ENCODE data around the gene CHST3.

Gene CHST3

DNA sequence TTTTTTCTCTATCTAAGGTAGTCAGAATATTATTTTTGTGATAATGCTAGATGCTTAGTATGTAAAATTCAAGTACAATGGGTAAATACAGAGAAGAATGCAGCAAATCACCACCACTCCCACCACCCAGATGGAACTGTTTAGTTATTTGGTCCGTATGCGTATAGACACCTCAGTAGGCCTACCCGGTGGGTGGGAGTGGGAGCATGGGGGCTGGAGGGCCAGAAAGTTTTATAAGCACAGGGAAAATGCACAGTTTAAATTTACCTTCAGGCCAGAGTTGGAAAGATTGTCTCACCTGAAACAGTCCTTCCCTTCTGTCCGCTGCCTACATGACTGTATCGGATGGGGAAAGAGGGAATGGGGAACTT lies 15.5 kb downstream of the CHST3 start:
- TF ChIP-seq, protein P1, sequence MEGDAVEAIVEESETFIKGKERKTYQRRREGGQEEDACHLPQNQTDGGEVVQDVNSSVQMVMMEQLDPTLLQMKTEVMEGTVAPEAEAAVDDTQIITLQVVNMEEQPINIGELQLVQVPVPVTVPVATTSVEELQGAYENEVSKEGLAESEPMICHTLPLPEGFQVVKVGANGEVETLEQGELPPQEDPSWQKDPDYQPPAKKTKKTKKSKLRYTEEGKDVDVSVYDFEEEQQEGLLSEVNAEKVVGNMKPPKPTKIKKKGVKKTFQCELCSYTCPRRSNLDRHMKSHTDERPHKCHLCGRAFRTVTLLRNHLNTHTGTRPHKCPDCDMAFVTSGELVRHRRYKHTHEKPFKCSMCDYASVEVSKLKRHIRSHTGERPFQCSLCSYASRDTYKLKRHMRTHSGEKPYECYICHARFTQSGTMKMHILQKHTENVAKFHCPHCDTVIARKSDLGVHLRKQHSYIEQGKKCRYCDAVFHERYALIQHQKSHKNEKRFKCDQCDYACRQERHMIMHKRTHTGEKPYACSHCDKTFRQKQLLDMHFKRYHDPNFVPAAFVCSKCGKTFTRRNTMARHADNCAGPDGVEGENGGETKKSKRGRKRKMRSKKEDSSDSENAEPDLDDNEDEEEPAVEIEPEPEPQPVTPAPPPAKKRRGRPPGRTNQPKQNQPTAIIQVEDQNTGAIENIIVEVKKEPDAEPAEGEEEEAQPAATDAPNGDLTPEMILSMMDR (IDR thresholded peaks at IDR 0.05; ENCODE audit: insufficient read depth, low read length, missing control alignments): no peak
- CTCF ChIA-PET: interaction anchor here (1.4 kb wide), 2 partner anchors 10 to 69 kb away, joined by 3 to 4 read pairs; no protein-coding TSS in a partner anchor
- no peak overlapping the region for H3K4me3 ChIP-seq (ENCODE audit: low read depth, low read length)
- POLR2A ChIA-PET: no interaction called here
- no peak for DNase-seq (ENCODE audit: low read depth, low spot score)

DNA sequence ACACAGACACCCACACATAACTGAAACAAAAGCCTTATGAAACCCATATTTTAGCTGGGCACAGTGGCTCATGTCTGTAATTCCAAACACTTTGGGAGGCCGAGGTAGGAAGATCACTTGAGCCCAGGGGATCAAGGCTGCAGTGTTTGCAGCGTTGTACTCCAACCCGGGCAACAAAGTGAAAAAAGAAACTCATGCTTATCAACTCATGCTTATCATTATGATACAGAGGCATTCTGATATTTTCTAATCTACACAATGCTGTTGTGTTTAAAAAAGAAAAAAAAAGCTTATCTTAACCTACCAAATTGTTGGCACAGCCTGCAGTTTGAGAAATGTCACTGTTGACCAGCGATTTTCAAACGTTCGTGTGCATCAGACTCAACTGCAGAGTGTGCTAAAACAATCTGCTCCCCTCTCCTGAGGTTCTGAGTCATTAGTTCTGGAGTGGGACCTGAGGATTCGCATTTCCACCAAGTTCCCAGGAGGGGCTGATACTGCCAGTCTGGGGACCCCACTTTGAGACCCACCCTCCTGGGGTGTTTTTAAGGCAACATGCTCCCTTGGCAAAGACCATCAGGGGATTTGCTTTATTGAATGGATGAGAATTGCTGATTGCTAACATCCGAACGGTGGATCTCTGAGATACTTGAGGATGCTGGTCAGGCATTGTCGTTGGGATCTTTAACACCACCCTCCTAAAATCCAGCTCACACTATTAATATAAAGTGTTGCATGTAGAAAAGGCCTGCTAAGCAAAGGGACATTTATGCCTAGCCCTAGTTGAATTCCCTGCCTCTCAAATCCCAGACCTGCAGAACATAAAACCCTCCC lies 16.2 kb downstream of the CHST3 start:
- no peak for DNase-seq (ENCODE audit: low read depth, low spot score)
- ChIA-PET CTCF (interaction anchor here (0.7 to 1.4 kb wide), 4 partner anchors 9 to 84 kb away, joined by 3 to 5 read pairs (median 4); no protein-coding TSS in a partner anchor), POLR2A (no interaction called here)
- H3K4me3 ChIP-seq (ENCODE audit: low read depth, low read length): no peak overlapping the region
- TF ChIP-seq, protein P1 (IDR thresholded peaks at IDR 0.05; ENCODE audit: insufficient read depth, low read length, missing control alignments): no peak

DNA sequence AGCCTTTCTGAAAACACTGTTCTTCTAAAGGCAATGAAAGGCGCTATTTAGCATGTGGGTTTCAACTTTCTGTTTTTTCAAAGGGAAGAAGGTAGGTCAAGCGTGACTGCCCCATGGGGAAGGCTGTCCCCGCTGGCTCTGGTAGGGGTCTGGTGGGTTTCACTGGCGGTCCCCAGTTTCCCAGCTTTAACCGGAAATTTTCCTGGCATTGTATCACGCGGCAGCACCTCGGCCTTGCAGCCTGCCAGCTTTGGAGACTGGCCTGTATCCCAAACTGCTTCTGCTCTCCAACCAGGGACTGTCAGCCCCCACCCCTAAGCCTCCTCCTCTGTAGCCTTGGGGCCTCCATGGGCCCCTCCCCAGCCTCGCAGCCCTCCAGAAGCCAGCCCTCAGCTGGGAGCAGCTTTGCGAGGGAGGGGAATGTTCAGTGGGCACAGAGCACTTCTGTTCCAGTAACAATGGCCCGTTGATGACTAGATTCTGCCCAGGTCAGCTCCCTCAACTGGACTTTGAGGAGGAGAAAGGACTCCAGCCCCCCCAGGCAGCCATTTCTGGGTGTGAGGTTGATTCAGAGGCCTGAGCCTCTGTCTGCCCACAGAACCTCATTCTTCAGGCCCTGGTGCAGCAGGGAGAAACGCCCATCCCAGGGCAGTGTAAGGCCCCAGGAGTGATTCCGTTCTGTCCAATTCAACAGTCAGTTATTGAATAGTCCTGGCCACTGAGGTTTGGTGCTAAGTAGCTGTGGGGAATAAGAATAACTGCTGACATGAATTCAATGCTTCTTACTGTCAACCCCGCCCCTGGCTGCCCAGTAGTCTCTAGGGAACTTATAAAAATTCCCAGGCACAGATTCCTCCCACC lies 17.1 kb downstream of the CHST3 start:
- TF ChIP-seq, protein P1 (IDR thresholded peaks at IDR 0.05; ENCODE audit: insufficient read depth, low read length, missing control alignments): no peak
- POLR2A ChIA-PET: no interaction called here
- CTCF ChIA-PET: interaction anchor here (0.7 to 1.4 kb wide), 5 partner anchors 8 to 85 kb away, joined by 3 to 5 read pairs (median 3); no protein-coding TSS in a partner anchor
- no peak for DNase-seq (ENCODE audit: low read depth, low spot score)
- no peak overlapping the region for H3K4me3 ChIP-seq (ENCODE audit: low read depth, low read length)

DNA sequence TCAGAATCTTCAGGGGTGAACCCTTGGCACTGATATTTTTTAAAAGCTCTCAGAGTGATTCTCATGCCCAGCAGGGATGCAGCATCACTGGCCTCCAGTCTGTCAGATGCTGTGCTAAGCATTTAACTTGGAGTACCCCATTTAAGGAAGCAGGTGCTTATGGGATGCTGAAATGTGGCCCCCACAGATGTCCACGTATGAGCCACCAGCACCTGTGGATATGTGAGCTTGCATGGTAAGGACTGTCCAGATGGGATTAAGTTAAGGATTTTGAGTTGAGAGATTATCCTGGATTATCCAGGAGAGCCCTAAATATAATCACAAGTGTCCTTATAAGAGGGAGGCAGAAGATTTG lies 17.7 kb downstream of the CHST3 start:
- no peak for DNase-seq (ENCODE audit: low read depth, low spot score)
- no peak overlapping the region for H3K4me3 ChIP-seq (ENCODE audit: low read depth, low read length)
- CTCF ChIA-PET: interaction anchor here (1.0 to 1.1 kb wide), 2 partner anchors 10 to 26 kb away, joined by 3 read pairs; no protein-coding TSS in a partner anchor
- POLR2A ChIA-PET: no interaction called here
- TF ChIP-seq, protein P1 (IDR thresholded peaks at IDR 0.05; ENCODE audit: insufficient read depth, low read length, missing control alignments): no peak

DNA sequence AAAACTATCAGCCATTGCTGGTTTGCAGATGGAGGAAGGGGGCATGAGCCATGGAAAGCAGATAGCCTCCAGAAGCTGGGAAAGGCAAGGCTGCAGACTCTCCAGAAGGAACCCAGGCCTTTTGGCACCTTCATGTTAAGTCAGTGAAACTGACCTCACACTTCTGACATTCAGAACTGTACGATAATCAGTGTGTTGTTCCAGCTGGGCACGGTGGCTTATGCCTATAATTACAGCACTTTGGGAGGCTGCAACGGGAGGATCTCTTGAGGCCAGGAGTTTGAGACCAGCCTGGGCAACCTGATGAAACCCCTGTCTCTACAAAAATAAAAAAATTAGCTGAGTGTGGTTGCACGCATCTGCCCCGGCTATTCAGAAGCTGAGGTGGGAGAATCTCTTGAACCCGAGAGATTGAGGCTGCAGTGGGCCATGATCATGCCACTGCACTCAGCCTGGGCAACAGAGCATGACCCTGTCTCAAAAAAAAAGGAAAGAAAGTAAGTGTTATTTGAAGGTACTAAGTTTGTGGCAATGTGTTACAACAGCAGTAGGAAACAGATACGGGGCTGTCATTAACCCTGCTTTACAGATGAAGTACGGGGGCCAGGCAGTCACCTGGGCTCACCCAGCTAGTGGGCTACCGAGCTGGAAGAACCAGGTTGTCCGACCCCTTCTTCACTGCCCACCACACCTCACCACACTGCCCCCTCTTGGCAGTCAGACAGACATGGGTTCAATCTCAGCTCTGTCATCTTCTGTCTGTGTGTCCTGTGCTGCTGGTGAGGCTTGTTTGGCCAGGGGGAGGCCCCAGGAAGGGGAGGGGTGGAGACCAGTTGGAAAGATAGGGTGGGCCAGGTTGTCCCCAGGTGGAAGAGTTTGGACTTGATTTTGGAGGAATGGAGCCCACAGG lies 18.3 kb downstream of the CHST3 start:
- H3K4me3 ChIP-seq (ENCODE audit: low read depth, low read length): no peak overlapping the region
- ChIA-PET CTCF (interaction anchor here (0.6 to 1.6 kb wide), 7 partner anchors 9 to 1586 kb away, joined by 3 to 7 read pairs (median 3); no protein-coding TSS in a partner anchor), POLR2A (no interaction called here)
- DNase-seq (ENCODE audit: low read depth, low spot score): no peak
- TF ChIP-seq, protein P1 (IDR thresholded peaks at IDR 0.05; ENCODE audit: insufficient read depth, low read length, missing control alignments): no peak
